GM23248 (cell line): ENCODE measurements around the gene NEB. TPM values are rescaled to one million over a fixed set of nuclear protein-coding genes. Genes with fewer than 3 reads are reported as not detected.

Experiments used
- DNase-seq: peaks from one replicate; pipeline ENCODE4 v3.0.0-alpha.2; 2015
- H2AFZ ChIP-seq: fragments of 200-600 bp; sonication (generic); 2 replicates; pipeline ENCODE4 v1.6.1; 2016; ENCODE audit warnings: antibody characterized with exemption
- H3F3A ChIP-seq: fragments of 200-600 bp; sonication (generic); 2 replicates; pipeline ENCODE4 v1.6.1; 2016; ENCODE audit warnings: mild to moderate bottlenecking, antibody characterized with exemption, mixed run types; ENCODE audit not compliant: insufficient read depth
- H3K27ac ChIP-seq: fragments of 200-600 bp; sonication (generic); 2 replicates; pipeline ENCODE4 v1.5.1; 2016; ENCODE audit warnings: mild to moderate bottlenecking
- H3K27me3 ChIP-seq: fragments of 200-600 bp; sonication (generic); replicated peaks from 2 replicates; pipeline ENCODE4 v1.6.1; 2016; ENCODE audit warnings: mild to moderate bottlenecking; ENCODE audit not compliant: insufficient read depth
- H3K36me3 ChIP-seq: fragments of 200-600 bp; sonication (generic); 2 replicates; pipeline ENCODE4 v1.6.1; 2016; ENCODE audit warnings: low read depth, mild to moderate bottlenecking
- H3K4me1 ChIP-seq: fragments of 200-600 bp; sonication (generic); 2 replicates; pipeline ENCODE4 v1.6.1; 2016; ENCODE audit warnings: mild to moderate bottlenecking; ENCODE audit not compliant: insufficient read depth
- H3K4me2 ChIP-seq: fragments of 200-600 bp; sonication (generic); one replicate; pipeline ENCODE4 v1.6.1; 2016; ENCODE audit warnings: mild to moderate bottlenecking; ENCODE audit not compliant: unreplicated experiment
- H3K4me3 ChIP-seq: fragments of 200-600 bp; sonication (generic); 2 replicates; pipeline ENCODE4 v1.5.1; 2016; ENCODE audit warnings: mild to moderate bottlenecking
- H3K79me2 ChIP-seq: fragments of 200-600 bp; sonication (generic); 2 replicates; pipeline ENCODE4 v1.6.1; 2016; ENCODE audit warnings: mild to moderate bottlenecking; ENCODE audit not compliant: insufficient read depth
- H3K9ac ChIP-seq: fragments of 200-600 bp; sonication (generic); 2 replicates; pipeline ENCODE4 v1.6.1; 2016; ENCODE audit warnings: mild to moderate bottlenecking
- H3K9me2 ChIP-seq: fragments of 200-600 bp; sonication (generic); 2 replicates; pipeline ENCODE4 v1.6.1; 2016; ENCODE audit warnings: mixed run types, mild to moderate bottlenecking, moderate library complexity; ENCODE audit not compliant: insufficient read depth
- H3K9me3 ChIP-seq: fragments of 200-600 bp; sonication (generic); one replicate; pipeline ENCODE4 v1.6.1; 2017; ENCODE audit warnings: low read depth
- H4K20me1 ChIP-seq: fragments of 200-600 bp; sonication (generic); 2 replicates; pipeline ENCODE4 v1.6.0; 2016; ENCODE audit not compliant: insufficient read depth
- EZH2 ChIP-seq: fragments of 200-600 bp; sonication (generic); IDR thresholded peaks from 2 replicates; pipeline ENCODE4 v1.6.1; 2018; ENCODE audit warnings: antibody characterized with exemption, mild to moderate bottlenecking; ENCODE audit not compliant: insufficient read depth, poor library complexity, severe bottlenecking
- EZH2phosphoT487 ChIP-seq: fragments of 200-600 bp; sonication (generic); IDR thresholded peaks from 2 replicates; pipeline ENCODE4 v1.6.1; 2018; ENCODE audit warnings: antibody characterized with exemption, moderate library complexity, mild to moderate bottlenecking, low read depth; ENCODE audit not compliant: insufficient read depth
- WGBS, 2 experiments: methylation state at CpG; one replicate each; pipeline ENCODE4 v1.1.6; 2015 to 2017; ENCODE audit warnings: low lambda C conversion rate in 2 of 2, low coverage in 1 of 2; ENCODE audit errors: missing lambda C conversion rate in 2 of 2; 5-methylcytosine and 5-hydroxymethylcytosine counted together
- in situ Hi-C: fragments of 300-500 bp; cut with MboI; formaldehyde crosslinking; loops from 2 replicates; pipeline ENCODE4 v1.15.0; 2020
- polyA plus RNA-seq: library from polyadenylated mRNA; unstranded; fragments of >200 nt; fragmentation: Nextera tagmentation; extraction: Ambion mirVana; gene quantifications from 2 replicates; pipeline ENCODE4 v1.2.1, GENCODE V29; 2016
- total RNA-seq: library from RNA; depleted of rRNA; stranded (reverse); fragments of >200 nt; shearing (Covaris generic); gene quantifications from 2 replicates; pipeline ENCODE4 v1.2.3, GENCODE V29; 2014

NEB gene
- total and polyA plus RNA-seq, 2 experiments from 2014 or later, result 0.11 to 1.5 TPM

GRCh38 chr2:151484100-151484499, 250.2 kb downstream of the NEB start:
- no peaks in the 10 kb centered on the region for H3K4me1 ChIP-seq
- in situ Hi-C loops, result no loop called here
- no peaks in the 10 kb centered on the region for H3K9me2 ChIP-seq
- DNase-seq, result no peak
- H3F3A ChIP-seq, result no peaks in the 10 kb centered on the region; the same call in 1 of the 2 replicates
- no peak overlapping the region for H2AFZ ChIP-seq
- no peak for TF ChIP-seq EZH2
- TF ChIP-seq EZH2phosphoT487, result no peak
- no peaks in the 10 kb centered on the region for H4K20me1 ChIP-seq
- H3K9ac ChIP-seq, result no peak overlapping the region
- H3K9me3 ChIP-seq, result no peaks in the 10 kb centered on the region
- H3K27me3 ChIP-seq, result no peaks in the 10 kb centered on the region
- no peak overlapping the region for H3K4me3 ChIP-seq
- 100% methylated on average over 4 of the region's 4 CpGs for WGBS, 2 experiments
- 0 out of 2 replicates have a peak, but pooled peaks cover 6% of the 10 kb centered on the region for H3K79me2 ChIP-seq
- peaks cover 20% of the 10 kb centered on the region for H3K36me3 ChIP-seq
- H3K4me2 ChIP-seq, result no peak overlapping the region
- no peak overlapping the region for H3K27ac ChIP-seq

- in situ Hi-C loops, result no loop called here
- Histone ChIP-seq H3K4me3 (no peak overlapping the region), H2AFZ (no peak overlapping the region), H3K9ac (no peak overlapping the region), H3K36me3 (peaks cover 20% of the 10 kb centered on the region), H3K4me1 (no peaks in the 10 kb centered on the region), H3F3A (no peaks in the 10 kb centered on the region; the same call in 1 of the 2 replicates), H3K79me2 (0 out of 2 replicates have a peak, but pooled peaks cover 11% of the 10 kb centered on the region), H3K27ac (no peak overlapping the region), H3K4me2 (no peak overlapping the region), H4K20me1 (no peaks in the 10 kb centered on the region), H3K27me3 (no peaks in the 10 kb centered on the region), H3K9me2 (no peaks in the 10 kb centered on the region), H3K9me3 (no peaks in the 10 kb centered on the region)
- WGBS, 2 experiments, result 83 to 88% methylated on average over 6 of the region's 6 CpGs
- no peak for DNase-seq
- TF ChIP-seq EZH2phosphoT487 (no peak), EZH2 (no peak)
These were observed 250.7 kb downstream of the NEB start for GRCh38 chr2:151483546-151483945.

GRCh38 chr2:151482171-151482725, 252.0 kb downstream of the NEB start:
- H3K27me3 ChIP-seq, result no peaks in the 10 kb centered on the region
- H3K27ac ChIP-seq, result no peak overlapping the region
- H3F3A ChIP-seq, result no peaks in the 10 kb centered on the region; the same call in 1 of the 2 replicates
- no peak overlapping the region for H3K4me3 ChIP-seq
- TF ChIP-seq EZH2phosphoT487, result no peak
- TF ChIP-seq EZH2, result no peak
- no peaks in the 10 kb centered on the region for H3K4me1 ChIP-seq
- no peaks in the 10 kb centered on the region for H4K20me1 ChIP-seq
- in situ Hi-C loops, result no loop called here
- H2AFZ ChIP-seq, result no peak overlapping the region
- peaks cover 14% of the 10 kb centered on the region; the same call in 1 of the 2 replicates for H3K79me2 ChIP-seq
- no peaks in the 10 kb centered on the region for H3K9me2 ChIP-seq
- DNase-seq, result no peak
- no peaks in the 10 kb centered on the region for H3K9me3 ChIP-seq
- H3K36me3 ChIP-seq, result peaks cover 20% of the 10 kb centered on the region
- 80 to 84% methylated on average over 4 of the region's 4 CpGs for WGBS, 2 experiments
- no peak overlapping the region for H3K4me2 ChIP-seq
- H3K9ac ChIP-seq, result no peak overlapping the region

GRCh38 chr2:151481744-151482143, 252.5 kb downstream of the NEB start:
- no peaks in the 10 kb centered on the region for H3K27me3 ChIP-seq
- no peak for DNase-seq
- in situ Hi-C loops, result no loop called here
- H4K20me1 ChIP-seq, result no peaks in the 10 kb centered on the region
- peaks cover 25% of the 10 kb centered on the region for H3K36me3 ChIP-seq
- H3K4me3 ChIP-seq, result no peak overlapping the region
- WGBS, 2 experiments, result 99% methylated on average over 5 of the region's 5 CpGs
- H3K9me2 ChIP-seq, result no peaks in the 10 kb centered on the region
- H3K27ac ChIP-seq, result no peak overlapping the region
- TF ChIP-seq EZH2phosphoT487 (no peak), EZH2 (no peak)
- no peak overlapping the region for H2AFZ ChIP-seq
- H3K9me3 ChIP-seq, result no peaks in the 10 kb centered on the region
- H3F3A ChIP-seq, result no peaks in the 10 kb centered on the region; the same call in 1 of the 2 replicates
- H3K79me2 ChIP-seq, result peaks cover 19% of the 10 kb centered on the region
- H3K4me1 ChIP-seq, result no peaks in the 10 kb centered on the region
- H3K4me2 ChIP-seq, result no peak overlapping the region
- H3K9ac ChIP-seq, result no peak overlapping the region

- Histone ChIP-seq H3K9me3 (no peaks in the 10 kb centered on the region), H3K9me2 (no peaks in the 10 kb centered on the region), H3K36me3 (peaks cover 50% of the 10 kb centered on the region), H3K27me3 (no peaks in the 10 kb centered on the region), H3K27ac (no peak overlapping the region), H3K4me3 (no peak overlapping the region), H3F3A (no peaks in the 10 kb centered on the region), H4K20me1 (no peaks in the 10 kb centered on the region), H3K79me2 (peaks cover 21% of the 10 kb centered on the region), H2AFZ (no peak overlapping the region), H3K9ac (no peak overlapping the region), H3K4me2 (no peak overlapping the region), H3K4me1 (no peaks in the 10 kb centered on the region)
- in situ Hi-C loops, result no loop called here
- 98 to 99% methylated on average over 4 of the region's 4 CpGs for WGBS, 2 experiments
- peak; percentile 48 for DNase-seq
- no peak for TF ChIP-seq EZH2phosphoT487
- TF ChIP-seq EZH2, result no peak
These were observed 256.3 kb downstream of the NEB start for GRCh38 chr2:151478011-151478410.
